HEK293 (cell line): ENCODE data around the gene MND1.

Experiments used
- CTCF ChIA-PET: fragments of 350-600 bp; formaldehyde crosslinking; extraction: SDS; loops from one replicate; lab custom pipeline; 2021; ENCODE audit warnings: antibody characterized with exemption; lab: Yijun Ruan, JAX
- POLR2A ChIA-PET: fragments of 300-600 bp; formaldehyde crosslinking; extraction: SDS; loops from one replicate; lab custom pipeline; 2020; ENCODE audit warnings: antibody characterized with exemption, inconsistent platforms; lab: Yijun Ruan, JAX
- H3K27ac ChIP-seq: fragments of 200-500 bp; sonication (Bioruptor generic); 2 replicates; pipeline ENCODE4 v1.5.1; 2014; ENCODE audit warnings: low read depth, low read length, control low read depth, inconsistent platforms; ENCODE audit errors: extremely low read depth
- H3K36me3 ChIP-seq, 2 experiments: fragments of 200-500 bp in 1 of 2; sonication (Bioruptor generic) in 1 of 2; 1 replicate in 1 of 2; 2 replicates in 1 of 2; pipeline ENCODE4 v1.5.1; 2014 to 2017; ENCODE audit warnings: inconsistent platforms in 2 of 2, low read length in 2 of 2; ENCODE audit not compliant: control insufficient read depth in 2 of 2, insufficient read depth in 1 of 2
- H3K4me1 ChIP-seq: fragments of 200-500 bp; sonication (Bioruptor generic); 2 replicates; pipeline ENCODE4 v1.5.1; 2014; ENCODE audit warnings: mild to moderate bottlenecking, low read length, inconsistent platforms; ENCODE audit not compliant: control insufficient read depth, insufficient read depth
- H3K4me3 ChIP-seq: 2 replicates; pipeline ENCODE4 v1.5.1; 2011; ENCODE audit warnings: low read depth, mild to moderate bottlenecking, control low read depth, low read length, moderate library complexity
- H3K9me3 ChIP-seq: fragments of 200-500 bp; sonication (Bioruptor generic); 2 replicates; pipeline ENCODE4 v1.5.1; 2014; ENCODE audit warnings: low read depth, low read length, inconsistent platforms; ENCODE audit not compliant: control insufficient read depth, insufficient read depth
- EGR2 ChIP-seq: fragments of 450-650 bp; formaldehyde crosslinking; IDR thresholded peaks from 2 replicates; pipeline ENCODE4 v1.5.1; 2016; ENCODE audit warnings: low read depth, missing biosample characterization, missing genetic modification characterization
- PRDM4 ChIP-seq: fragments of 450-650 bp; formaldehyde crosslinking; IDR thresholded peaks from 2 replicates; pipeline ENCODE4 v1.5.1; 2017; ENCODE audit warnings: missing biosample characterization, missing genetic modification characterization
- PRDM6 ChIP-seq: fragments of 450-650 bp; formaldehyde crosslinking; IDR thresholded peaks from 2 replicates; pipeline ENCODE4 v1.5.1; 2017; ENCODE audit warnings: missing biosample characterization, missing genetic modification characterization
- SP7 ChIP-seq: fragments of 450-650 bp; formaldehyde crosslinking; IDR thresholded peaks from 2 replicates; pipeline ENCODE4 v1.5.1; 2016; ENCODE audit warnings: missing biosample characterization, missing genetic modification characterization
- ZNF112 ChIP-seq: fragments of 450-650 bp; formaldehyde crosslinking; IDR thresholded peaks from 2 replicates; pipeline ENCODE4 v1.5.0; 2017; ENCODE audit warnings: missing biosample characterization, missing genetic modification characterization
- ZNF114 ChIP-seq: fragments of 450-650 bp; formaldehyde crosslinking; IDR thresholded peaks from 2 replicates; pipeline ENCODE4 v1.5.0; 2017; ENCODE audit warnings: missing biosample characterization, missing genetic modification characterization
- ZNF341 ChIP-seq: fragments of 450-650 bp; formaldehyde crosslinking; IDR thresholded peaks from 2 replicates; pipeline ENCODE4; 2016; ENCODE audit warnings: low read depth, missing biosample characterization, missing genetic modification characterization
- ZNF585B ChIP-seq: fragments of 450-650 bp; formaldehyde crosslinking; IDR thresholded peaks from 2 replicates; pipeline ENCODE4 v1.5.1; 2016; ENCODE audit warnings: missing biosample characterization, missing genetic modification characterization
- ZNF610 ChIP-seq: fragments of 450-650 bp; formaldehyde crosslinking; IDR thresholded peaks from 2 replicates; pipeline ENCODE4 v1.5.1; 2016; ENCODE audit warnings: missing biosample characterization, missing genetic modification characterization, borderline replicate concordance
- ZNF692 ChIP-seq: fragments of 450-650 bp; formaldehyde crosslinking; IDR thresholded peaks from 2 replicates; pipeline ENCODE4 v1.5.1; 2016; ENCODE audit warnings: missing biosample characterization, missing genetic modification characterization
- TF ChIP-seq, protein P1 (sequence below): fragments of 450-650 bp; formaldehyde crosslinking; IDR thresholded peaks from 2 replicates; pipeline ENCODE4 v1.5.1; 2016; ENCODE audit warnings: missing biosample characterization, missing genetic modification characterization
- TF ChIP-seq, protein P2 (sequence below): fragments of 450-650 bp; formaldehyde crosslinking; IDR thresholded peaks from 2 replicates; pipeline ENCODE4 v1.5.1; 2016; ENCODE audit warnings: missing biosample characterization, missing genetic modification characterization
- TF ChIP-seq, protein P3 (sequence below): fragments of 450-650 bp; formaldehyde crosslinking; IDR thresholded peaks from 2 replicates; pipeline ENCODE4 v1.5.1; 2016; ENCODE audit warnings: missing biosample characterization, missing genetic modification characterization

MND1 gene

DNA sequence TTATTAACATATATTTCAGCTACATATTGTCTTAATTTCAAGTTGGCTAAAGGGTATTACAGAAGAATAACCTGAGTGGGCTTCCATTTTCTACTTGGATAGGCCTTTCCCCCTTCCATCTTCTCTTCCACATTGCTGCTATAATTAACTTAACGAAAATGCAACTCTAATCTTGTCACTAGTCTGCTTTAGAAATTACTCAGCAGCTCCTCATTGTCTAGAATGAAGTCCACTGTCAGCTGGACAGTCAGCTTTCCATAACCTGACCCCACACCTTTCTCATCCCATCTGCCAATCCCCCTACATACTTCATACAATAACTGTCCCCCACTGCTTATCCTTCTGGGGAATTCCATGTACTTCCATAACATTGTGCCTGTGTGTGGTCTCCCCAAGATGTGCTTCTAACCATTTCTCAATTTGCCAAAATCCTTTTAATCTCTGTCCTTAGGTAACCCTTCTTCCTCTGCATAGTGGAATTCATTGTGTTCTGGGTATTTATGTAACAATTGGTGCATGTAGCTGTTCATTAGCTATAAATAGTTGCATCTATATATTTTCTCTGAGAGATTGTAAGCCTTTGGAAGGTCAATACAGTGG lies 4.8 kb downstream of the MND1 start (continued):
- TF ChIP-seq, protein P1, sequence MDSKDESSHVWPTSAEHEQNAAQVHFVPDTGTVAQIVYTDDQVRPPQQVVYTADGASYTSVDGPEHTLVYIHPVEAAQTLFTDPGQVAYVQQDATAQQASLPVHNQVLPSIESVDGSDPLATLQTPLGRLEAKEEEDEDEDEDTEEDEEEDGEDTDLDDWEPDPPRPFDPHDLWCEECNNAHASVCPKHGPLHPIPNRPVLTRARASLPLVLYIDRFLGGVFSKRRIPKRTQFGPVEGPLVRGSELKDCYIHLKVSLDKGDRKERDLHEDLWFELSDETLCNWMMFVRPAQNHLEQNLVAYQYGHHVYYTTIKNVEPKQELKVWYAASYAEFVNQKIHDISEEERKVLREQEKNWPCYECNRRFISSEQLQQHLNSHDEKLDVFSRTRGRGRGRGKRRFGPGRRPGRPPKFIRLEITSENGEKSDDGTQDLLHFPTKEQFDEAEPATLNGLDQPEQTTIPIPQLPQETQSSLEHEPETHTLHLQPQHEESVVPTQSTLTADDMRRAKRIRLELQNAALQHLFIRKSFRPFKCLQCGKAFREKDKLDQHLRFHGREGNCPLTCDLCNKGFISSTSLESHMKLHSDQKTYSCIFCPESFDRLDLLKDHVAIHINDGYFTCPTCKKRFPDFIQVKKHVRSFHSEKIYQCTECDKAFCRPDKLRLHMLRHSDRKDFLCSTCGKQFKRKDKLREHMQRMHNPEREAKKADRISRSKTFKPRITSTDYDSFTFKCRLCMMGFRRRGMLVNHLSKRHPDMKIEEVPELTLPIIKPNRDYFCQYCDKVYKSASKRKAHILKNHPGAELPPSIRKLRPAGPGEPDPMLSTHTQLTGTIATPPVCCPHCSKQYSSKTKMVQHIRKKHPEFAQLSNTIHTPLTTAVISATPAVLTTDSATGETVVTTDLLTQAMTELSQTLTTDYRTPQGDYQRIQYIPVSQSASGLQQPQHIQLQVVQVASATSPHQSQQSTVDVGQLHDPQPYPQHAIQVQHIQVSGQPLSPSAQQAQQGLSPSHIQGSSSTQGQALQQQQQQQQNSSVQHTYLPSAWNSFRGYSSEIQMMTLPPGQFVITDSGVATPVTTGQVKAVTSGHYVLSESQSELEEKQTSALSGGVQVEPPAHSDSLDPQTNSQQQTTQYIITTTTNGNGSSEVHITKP = no peak
- TF ChIP-seq ZNF610 (tag by site-specific recombination) (no peak), SP7 (tag by site-specific recombination) (no peak)

DNA sequence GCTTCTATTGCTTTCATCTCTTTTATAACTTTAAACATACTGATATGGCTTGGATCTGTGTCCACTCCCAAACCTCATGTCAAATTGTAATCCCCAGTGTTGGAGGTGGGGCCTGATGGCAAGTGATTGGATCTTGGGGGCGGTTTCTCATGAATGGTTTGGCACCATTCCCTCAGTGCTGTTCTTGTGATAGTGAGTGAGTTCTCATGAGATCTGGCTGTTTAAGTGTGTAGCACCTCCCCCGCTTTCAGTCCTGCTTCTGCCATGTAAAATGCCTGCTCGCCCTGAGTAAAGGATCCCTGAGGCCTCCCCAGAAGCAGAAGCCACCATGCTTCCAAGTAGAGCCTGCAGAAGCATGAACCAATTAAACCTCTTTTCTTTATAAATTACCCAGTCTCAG lies 17.7 kb downstream of the MND1 start:
- Histone ChIP-seq H3K9me3 (no peaks in the 10 kb centered on the region), H3K36me3 (peaks cover 7 to 37% of the 10 kb centered on the region in 2 experiments; a peak in 2 of 3 replicates), H3K27ac (no peak overlapping the region), H3K4me3 (no peak overlapping the region), H3K4me1 (no peaks in the 10 kb centered on the region)
- TF ChIP-seq ZNF341 (tag by site-specific recombination) = peak; percentile 52
- TF ChIP-seq, protein P2, sequence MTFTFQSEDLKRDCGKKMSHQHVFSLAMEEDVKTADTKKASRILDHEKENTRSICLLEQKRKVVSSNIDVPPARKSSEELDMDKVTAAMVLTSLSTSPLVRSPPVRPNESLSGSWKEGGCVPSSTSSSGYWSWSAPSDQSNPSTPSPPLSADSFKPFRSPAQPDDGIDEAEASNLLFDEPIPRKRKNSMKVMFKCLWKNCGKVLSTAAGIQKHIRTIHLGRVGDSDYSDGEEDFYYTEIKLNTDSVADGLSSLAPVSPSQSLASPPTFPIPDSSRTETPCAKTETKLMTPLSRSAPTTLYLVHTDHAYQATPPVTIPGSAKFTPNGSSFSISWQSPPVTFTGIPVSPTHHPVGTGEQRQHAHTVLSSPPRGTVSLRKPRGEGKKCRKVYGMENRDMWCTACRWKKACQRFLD (tag by site-specific recombination) = no peak
- ChIA-PET POLR2A (no interaction called here), CTCF (interaction anchor here (0.6 kb wide), 1 partner anchor 341 kb away, joined by 5 read pairs; no protein-coding TSS in a partner anchor)

DNA sequence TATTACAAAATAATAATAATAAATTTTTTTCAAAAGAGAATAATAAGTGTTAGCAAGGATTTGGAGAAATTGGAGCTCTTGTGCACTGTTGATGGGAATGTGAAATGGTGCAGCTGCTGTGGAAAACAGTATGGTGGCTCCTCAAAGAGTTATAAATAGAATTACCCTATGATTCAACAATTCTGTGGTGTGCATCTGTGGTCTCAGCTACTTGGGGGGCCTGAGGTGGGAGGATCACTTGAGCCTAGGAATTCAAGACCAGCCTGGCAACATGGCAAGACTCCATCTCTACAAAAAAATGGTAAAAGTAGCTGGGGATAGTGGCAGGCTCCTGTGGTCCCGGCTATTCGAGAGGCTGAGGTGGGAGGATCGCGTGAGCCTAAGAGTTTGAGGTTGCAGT lies 19.6 kb downstream of the MND1 start:
- Histone ChIP-seq H3K27ac (no peak overlapping the region), H3K4me1 (no peaks in the 10 kb centered on the region), H3K9me3 (no peaks in the 10 kb centered on the region), H3K4me3 (no peak overlapping the region), H3K36me3 (peaks cover 7 to 44% of the 10 kb centered on the region in 2 experiments; a peak in 2 of 3 replicates)
- CTCF ChIA-PET = interaction anchor here (1.2 kb wide), 1 partner anchor 236 kb away, joined by 3 read pairs; no protein-coding TSS in a partner anchor
- TF ChIP-seq PRDM4 (tag by site-specific recombination) (no peak), ZNF585B (tag by site-specific recombination) (no peak), EGR2 (tag by site-specific recombination) (no peak)
- POLR2A ChIA-PET = no interaction called here

DNA sequence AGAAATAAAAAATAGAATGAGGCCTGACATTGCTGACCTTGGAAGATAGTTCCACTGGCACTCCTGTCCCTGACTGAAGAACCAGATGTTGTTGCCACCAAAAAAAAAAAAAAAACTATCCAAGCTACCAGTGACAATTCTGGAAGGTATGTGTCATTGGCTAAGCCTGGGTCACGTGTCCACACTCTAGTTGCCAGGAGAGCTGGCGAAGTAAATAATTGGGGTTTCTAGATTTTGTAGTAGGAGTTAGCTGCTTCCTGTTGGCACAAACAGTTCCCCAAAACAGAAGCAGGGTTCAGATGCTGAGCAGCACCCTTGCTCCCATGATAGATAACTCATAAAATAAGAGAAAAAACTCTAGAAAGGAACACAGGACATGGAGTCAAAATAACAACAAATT lies 20.5 kb downstream of the MND1 start:
- no peak overlapping the region for H3K27ac ChIP-seq
- CTCF ChIA-PET = interaction anchor here (1.2 kb wide), 1 partner anchor 237 kb away, joined by 3 read pairs; no protein-coding TSS in a partner anchor
- peaks cover 4 to 46% of the 10 kb centered on the region in 2 experiments; a peak in 2 of 3 replicates for H3K36me3 ChIP-seq
- no peaks in the 10 kb centered on the region for H3K9me3 ChIP-seq
- no peaks in the 10 kb centered on the region for H3K4me1 ChIP-seq
- POLR2A ChIA-PET = interaction anchor here (0.7 kb wide), 1 partner anchor 275 kb away, joined by 4 read pairs; no protein-coding TSS in a partner anchor
- H3K4me3 ChIP-seq = no peak overlapping the region
- TF ChIP-seq ZNF112 (tag by site-specific recombination) (no peak), PRDM6 (tag by site-specific recombination) (no peak), ZNF114 (tag by site-specific recombination) (no peak), ZNF692 (tag by site-specific recombination) (no peak)
- TF ChIP-seq, protein P3, sequence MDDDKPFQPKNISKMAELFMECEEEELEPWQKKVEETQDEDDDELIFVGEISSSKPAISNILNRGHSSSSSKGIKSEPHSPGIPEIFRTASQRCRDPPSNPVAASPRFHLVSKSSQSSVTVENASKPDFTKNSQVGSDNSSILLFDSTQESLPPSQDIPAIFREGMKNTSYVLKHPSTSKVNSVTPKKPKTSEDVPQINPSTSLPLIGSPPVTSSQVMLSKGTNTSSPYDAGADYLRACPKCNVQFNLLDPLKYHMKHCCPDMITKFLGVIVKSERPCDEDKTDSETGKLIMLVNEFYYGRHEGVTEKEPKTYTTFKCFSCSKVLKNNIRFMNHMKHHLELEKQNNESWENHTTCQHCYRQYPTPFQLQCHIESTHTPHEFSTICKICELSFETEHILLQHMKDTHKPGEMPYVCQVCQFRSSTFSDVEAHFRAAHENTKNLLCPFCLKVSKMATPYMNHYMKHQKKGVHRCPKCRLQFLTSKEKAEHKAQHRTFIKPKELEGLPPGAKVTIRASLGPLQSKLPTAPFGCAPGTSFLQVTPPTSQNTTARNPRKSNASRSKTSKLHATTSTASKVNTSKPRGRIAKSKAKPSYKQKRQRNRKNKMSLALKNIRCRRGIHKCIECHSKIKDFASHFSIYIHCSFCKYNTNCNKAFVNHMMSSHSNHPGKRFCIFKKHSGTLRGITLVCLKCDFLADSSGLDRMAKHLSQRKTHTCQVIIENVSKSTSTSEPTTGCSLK = no peak
